A549 (cell line): ENCODE measurements around the gene LSR. TPM values are rescaled to one million over a fixed set of nuclear protein-coding genes. Genes with fewer than 3 reads are reported as not detected.

Source experiments
- ATAC-seq, 2 experiments: fragments of 200-7000 bp in 1 of 2; fragments of >200 bp in 1 of 2; cut with Nextera tagmentation in 1 of 2; cut with Tn5 transposase in 1 of 2; 3 replicates each; pipeline versions ENCODE4 v1.8.0 to v1.9.1; 2018 to 2020; ENCODE audit warnings: mild to moderate bottlenecking in 1 of 2, moderate library complexity in 1 of 2
- CTCF ChIA-PET: fragments of 300-600 bp; sonication (Branson Sonifier 250); formaldehyde crosslinking; extraction: SDS; loops from one replicate; lab custom pipeline; 2021; ENCODE audit warnings: antibody characterized with exemption, inconsistent platforms; lab: Yijun Ruan, JAX
- POLR2A ChIA-PET: fragments of 350-600 bp; formaldehyde crosslinking; extraction: SDS; loops from one replicate; lab custom pipeline; 2021; ENCODE audit warnings: antibody characterized with exemption, inconsistent platforms; lab: Yijun Ruan, JAX
- DNase-seq, 2 experiments: peaks; one replicate each; pipeline versions ENCODE4 v3.0.0 to v3.0.0-alpha.2; 2011 to 2016; ENCODE audit warnings: low read depth in 1 of 2, low spot score in 1 of 2
- FAIRE-seq: peaks from 2 replicates; lab custom pipeline; 2011; peaks lifted over from hg19 to GRCh38; lab: Jason Lieb, UNC
- H3K27ac ChIP-seq, 2 experiments: fragments of >200 bp; sonication (Bioruptor Twin); formaldehyde crosslinking; 3 replicates each; pipeline ENCODE4 v1.5.1; 2016 to 2017
- H3K4me1 ChIP-seq: fragments of >200 bp; sonication (Bioruptor Twin); formaldehyde crosslinking; 3 replicates; pipeline ENCODE4 v1.6.1; 2016
- H3K4me2 ChIP-seq: fragments of >200 bp; sonication (Bioruptor Twin); formaldehyde crosslinking; 3 replicates; pipeline ENCODE4 v1.6.1; 2016
- H3K4me3 ChIP-seq: fragments of >200 bp; sonication (Bioruptor Twin); formaldehyde crosslinking; 3 replicates; pipeline ENCODE4 v1.5.1; 2016
- H3K9me3 ChIP-seq: fragments of >200 bp; sonication (Bioruptor Twin); formaldehyde crosslinking; 3 replicates; pipeline ENCODE4 v1.6.1; 2016
- ATOH8 ChIP-seq: fragments of 250-450 bp; sonication (Bioruptor Pico); IDR thresholded peaks from 2 replicates; pipeline ENCODE4 v1.5.0; 2020; ENCODE audit warnings: low read depth, mild to moderate bottlenecking, moderate library complexity
- BCL3 ChIP-seq: fragments of >200 bp; sonication (Bioruptor Twin); formaldehyde crosslinking; IDR thresholded peaks from 3 replicates; pipeline ENCODE4 v1.6.1; 2016
- BHLHE40 ChIP-seq: IDR thresholded peaks from 2 replicates; pipeline ENCODE4 v1.6.1; 2012; ENCODE audit warnings: low read depth, low read length, inconsistent platforms
- CBX2 ChIP-seq: fragments of 200-600 bp; sonication (generic); IDR thresholded peaks from 2 replicates; pipeline ENCODE4 v1.6.1; 2016; ENCODE audit warnings: low read depth, mild to moderate bottlenecking, borderline replicate concordance
- CHD4 ChIP-seq: fragments of 200-600 bp; sonication (generic); IDR thresholded peaks from 2 replicates; pipeline ENCODE4 v1.6.1; 2016; ENCODE audit warnings: antibody characterized with exemption, mild to moderate bottlenecking, borderline replicate concordance
- EHMT2 ChIP-seq: fragments of 200-600 bp; sonication (generic); IDR thresholded peaks from 2 replicates; pipeline ENCODE4 v1.6.1; 2016; ENCODE audit warnings: antibody characterized with exemption, low read depth, mild to moderate bottlenecking, moderate library complexity
- ELK1 ChIP-seq: fragments of 150-350 bp; IDR thresholded peaks from 2 replicates; pipeline ENCODE4 v1.6.1; 2014; ENCODE audit warnings: low read depth, mild to moderate bottlenecking, low read length
- ESRRA ChIP-seq: fragments of 150-350 bp; IDR thresholded peaks from 2 replicates; pipeline ENCODE4 v1.6.1; 2014; ENCODE audit warnings: mild to moderate bottlenecking, low read length, borderline replicate concordance
- FOSL2 ChIP-seq, 2 experiments: fragments of 450-650 bp in 1 of 2; fragments of >200 bp in 1 of 2; sonication (Bioruptor Twin) in 1 of 2; formaldehyde crosslinking; IDR thresholded peaks; 2 replicates each; pipeline versions ENCODE4 v1.5.0 to v1.6.1; 2016 to 2020; ENCODE audit warnings: mild to moderate bottlenecking in 1 of 2, moderate library complexity in 1 of 2
- HDAC2 ChIP-seq: fragments of 200-600 bp; sonication (generic); IDR thresholded peaks from 2 replicates; pipeline ENCODE4 v1.6.1; 2016
- HMGXB4 ChIP-seq: fragments of 250-450 bp; sonication (Bioruptor Pico); IDR thresholded peaks from 2 replicates; pipeline ENCODE4 v1.5.0; 2021; ENCODE audit warnings: mild to moderate bottlenecking, moderate library complexity, borderline replicate concordance
- HOXA7 ChIP-seq: fragments of 250-450 bp; sonication (Bioruptor Pico); IDR thresholded peaks from 2 replicates; pipeline ENCODE4 v1.5.0; 2020; ENCODE audit warnings: mild to moderate bottlenecking, moderate library complexity
- HOXB13 ChIP-seq: fragments of 250-450 bp; sonication (Bioruptor Pico); IDR thresholded peaks from 2 replicates; pipeline ENCODE4 v1.5.0; 2020; ENCODE audit warnings: low read depth, mild to moderate bottlenecking, moderate library complexity
- JUN ChIP-seq, 2 experiments: fragments of >200 bp; sonication (Bioruptor Twin); formaldehyde crosslinking; IDR thresholded peaks; 2 replicates in 1 of 2; 3 replicates in 1 of 2; pipeline ENCODE4 v1.6.1; 2016 to 2017
- JUNB ChIP-seq: fragments of >200 bp; sonication (Bioruptor Twin); formaldehyde crosslinking; IDR thresholded peaks from 2 replicates; pipeline ENCODE4 v1.6.1; 2016
- KDM5A ChIP-seq: fragments of 200-600 bp; sonication (generic); IDR thresholded peaks from 2 replicates; pipeline ENCODE4 v1.6.1; 2016; ENCODE audit warnings: antibody characterized with exemption, mild to moderate bottlenecking
- MAFK ChIP-seq: fragments of 450-650 bp; IDR thresholded peaks from 2 replicates; pipeline ENCODE4 v1.6.1; 2014; ENCODE audit not compliant: partially characterized antibody
- MAX ChIP-seq: IDR thresholded peaks from 2 replicates; pipeline ENCODE4 v1.6.1; 2012
- MAZ ChIP-seq: fragments of 150-350 bp; IDR thresholded peaks from 2 replicates; pipeline ENCODE4 v1.6.1; 2014; ENCODE audit warnings: antibody characterized with exemption, low read depth, low read length, borderline replicate concordance
- MYC ChIP-seq: IDR thresholded peaks from 2 replicates; pipeline ENCODE4 v1.6.1; 2012; ENCODE audit warnings: mild to moderate bottlenecking, inconsistent platforms, low read length, improper control_type of control experiment, borderline replicate concordance
- NFE2L2 ChIP-seq: fragments of 150-350 bp; conservative IDR thresholded peaks from 2 replicates; pipeline ENCODE4 v1.6.1; 2014; ENCODE audit warnings: low read length
- NPAS2 ChIP-seq: fragments of 250-450 bp; sonication (Bioruptor Pico); IDR thresholded peaks from 2 replicates; pipeline ENCODE4 v1.8.0; 2022; ENCODE audit warnings: mild to moderate bottlenecking, moderate library complexity, borderline replicate concordance
- PBX3 ChIP-seq: IDR thresholded peaks from 2 replicates; pipeline ENCODE4 v1.6.1; 2012
- RAD21 ChIP-seq, 2 experiments: fragments of >200 bp in 1 of 2; sonication (Bioruptor Twin) in 1 of 2; formaldehyde crosslinking in 1 of 2; IDR thresholded peaks in 1 of 2; conservative IDR thresholded peaks in 1 of 2; 2 replicates in 1 of 2; 3 replicates in 1 of 2; pipeline ENCODE4 v1.6.1; 2012 to 2018; ENCODE audit warnings: inconsistent platforms in 1 of 2
- USF2 ChIP-seq: fragments of 450-650 bp; IDR thresholded peaks from 2 replicates; pipeline ENCODE4 v1.6.1; 2014; ENCODE audit warnings: antibody characterized with exemption
- ZFP36 ChIP-seq: fragments of 450-650 bp; IDR thresholded peaks from 2 replicates; pipeline ENCODE4 v1.6.1; 2014; ENCODE audit warnings: borderline replicate concordance; ENCODE audit not compliant: partially characterized antibody
- ZNF302 ChIP-seq: fragments of 250-450 bp; sonication (Bioruptor Pico); IDR thresholded peaks from 2 replicates; pipeline ENCODE4 v1.9.0; 2021; ENCODE audit warnings: inconsistent platforms, mild to moderate bottlenecking, moderate library complexity
- WGBS: methylation state at CpG from one replicate; pipeline ENCODE4 v1.1.6; 2017; ENCODE audit errors: missing lambda C conversion rate; 5-methylcytosine and 5-hydroxymethylcytosine counted together
- polyA plus RNA-seq, 4 experiments: library from polyadenylated mRNA; depleted of rRNA in 3 of 4; stranded (reverse); fragments of >200 nt; fragmentation: RNase III in 1 of 4; extraction: RNeasy Plus Mini Kit Qiagen cat#74134 plus additional on column Dnase treatment in 1 of 4; gene quantifications; 2 replicates in 3 of 4; 3 replicates in 1 of 4; pipeline ENCODE4 v1.2.3, GENCODE V29; 2011 to 2017

Gene LSR
- polyA plus RNA-seq, 2 of the 4 experiments (the other 2 are of a cell fraction): 2.1 to 3.6 TPM

- Histone ChIP-seq H3K9me3 (no peaks in the 10 kb centered on the region), H3K4me2 (no peak overlapping the region), H3K27ac (no peak overlapping the region), H3K4me3 (no peak overlapping the region), H3K4me1 (no peaks in the 10 kb centered on the region)
- ChIA-PET CTCF (interaction anchor here (1.2 to 10.6 kb wide), 5 partner anchors 11 to 211 kb away, joined by 3 to 97 read pairs (median 4); partner anchors contain the start of gene USF2), POLR2A (interaction anchor here (1.0 kb wide), 1 partner anchor 15 kb away, joined by 3 read pairs; no protein-coding TSS in a partner anchor)
- FAIRE-seq (no peak), ATAC-seq (no peak), DNase-seq (no peak)
- 72% methylated on average over 17 of the region's 17 CpGs for whole genome bisulfite sequencing
- no peak for TF ChIP-seq ELK1
- TF ChIP-seq NFE2L2: no peak
- no peak for TF ChIP-seq ZNF302
- no peak for TF ChIP-seq HMGXB4
- no peak for TF ChIP-seq HOXB13 (CRISPR knock-in tag)
- TF ChIP-seq PBX3: no peak
- TF ChIP-seq JUNB: no peak
- no peak for TF ChIP-seq JUN (IDR thresholded peaks at IDR 0.05)
- no peak for TF ChIP-seq BCL3
- no peak for TF ChIP-seq MAX
- TF ChIP-seq MAZ: no peak
- TF ChIP-seq EHMT2: no peak
- TF ChIP-seq MAFK: no peak
- no peak for TF ChIP-seq FOSL2 (IDR thresholded peaks at IDR 0.05)
- TF ChIP-seq FOSL2 (CRISPR knock-in tag; IDR thresholded peaks at IDR 0.05): no peak
- no peak for TF ChIP-seq CBX2
- TF ChIP-seq ZFP36: no peak
These were observed 35.6 kb downstream of the LSR start for GRCh38 chr19:35284153-35285094.

GRCh38 chr19:35285095-35285449 lies 36.3 kb downstream of the LSR start:
- POLR2A ChIA-PET: interaction anchor here (1.0 kb wide), 1 partner anchor 15 kb away, joined by 3 read pairs; no protein-coding TSS in a partner anchor
- no peak overlapping the region for H3K27ac ChIP-seq
- H3K4me3 ChIP-seq: no peak overlapping the region
- CTCF ChIA-PET: interaction anchor here (0.6 to 10.6 kb wide), 5 partner anchors 12 to 244 kb away, joined by 3 to 97 read pairs (median 3); partner anchors contain the start of gene USF2
- no peak for FAIRE-seq
- no peak overlapping the region for H3K4me2 ChIP-seq
- DNase-seq: no peak
- ATAC-seq: no peak
- no peaks in the 10 kb centered on the region for H3K9me3 ChIP-seq
- H3K4me1 ChIP-seq: no peaks in the 10 kb centered on the region
- 6% methylated on average over 1 of the region's 1 CpG for WGBS
- no peak for TF ChIP-seq HOXA7 (CRISPR knock-in tag)
- TF ChIP-seq NPAS2: no peak
- TF ChIP-seq CBX2: no peak
- TF ChIP-seq KDM5A: no peak
- no peak for TF ChIP-seq MYC
- no peak for TF ChIP-seq RAD21 (conservative IDR thresholded peaks at IDR 0.05 in 1 of 2, IDR thresholded peaks at IDR 0.05 in 1 of 2)
- no peak for TF ChIP-seq PBX3
- TF ChIP-seq ESRRA: no peak
- no peak for TF ChIP-seq USF2
- TF ChIP-seq CHD4: no peak
- no peak for TF ChIP-seq BHLHE40
- TF ChIP-seq HDAC2: no peak
- TF ChIP-seq ATOH8 (CRISPR knock-in tag): no peak
